Measurements from ENCODE around the gene DARS1.

- TF ChIP-seq, protein P1, sequence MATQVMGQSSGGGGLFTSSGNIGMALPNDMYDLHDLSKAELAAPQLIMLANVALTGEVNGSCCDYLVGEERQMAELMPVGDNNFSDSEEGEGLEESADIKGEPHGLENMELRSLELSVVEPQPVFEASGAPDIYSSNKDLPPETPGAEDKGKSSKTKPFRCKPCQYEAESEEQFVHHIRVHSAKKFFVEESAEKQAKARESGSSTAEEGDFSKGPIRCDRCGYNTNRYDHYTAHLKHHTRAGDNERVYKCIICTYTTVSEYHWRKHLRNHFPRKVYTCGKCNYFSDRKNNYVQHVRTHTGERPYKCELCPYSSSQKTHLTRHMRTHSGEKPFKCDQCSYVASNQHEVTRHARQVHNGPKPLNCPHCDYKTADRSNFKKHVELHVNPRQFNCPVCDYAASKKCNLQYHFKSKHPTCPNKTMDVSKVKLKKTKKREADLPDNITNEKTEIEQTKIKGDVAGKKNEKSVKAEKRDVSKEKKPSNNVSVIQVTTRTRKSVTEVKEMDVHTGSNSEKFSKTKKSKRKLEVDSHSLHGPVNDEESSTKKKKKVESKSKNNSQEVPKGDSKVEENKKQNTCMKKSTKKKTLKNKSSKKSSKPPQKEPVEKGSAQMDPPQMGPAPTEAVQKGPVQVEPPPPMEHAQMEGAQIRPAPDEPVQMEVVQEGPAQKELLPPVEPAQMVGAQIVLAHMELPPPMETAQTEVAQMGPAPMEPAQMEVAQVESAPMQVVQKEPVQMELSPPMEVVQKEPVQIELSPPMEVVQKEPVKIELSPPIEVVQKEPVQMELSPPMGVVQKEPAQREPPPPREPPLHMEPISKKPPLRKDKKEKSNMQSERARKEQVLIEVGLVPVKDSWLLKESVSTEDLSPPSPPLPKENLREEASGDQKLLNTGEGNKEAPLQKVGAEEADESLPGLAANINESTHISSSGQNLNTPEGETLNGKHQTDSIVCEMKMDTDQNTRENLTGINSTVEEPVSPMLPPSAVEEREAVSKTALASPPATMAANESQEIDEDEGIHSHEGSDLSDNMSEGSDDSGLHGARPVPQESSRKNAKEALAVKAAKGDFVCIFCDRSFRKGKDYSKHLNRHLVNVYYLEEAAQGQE (IDR thresholded peaks at IDR 0.05; ENCODE audit: low read depth, low read length) = no peak
- TF ChIP-seq, protein P2, sequence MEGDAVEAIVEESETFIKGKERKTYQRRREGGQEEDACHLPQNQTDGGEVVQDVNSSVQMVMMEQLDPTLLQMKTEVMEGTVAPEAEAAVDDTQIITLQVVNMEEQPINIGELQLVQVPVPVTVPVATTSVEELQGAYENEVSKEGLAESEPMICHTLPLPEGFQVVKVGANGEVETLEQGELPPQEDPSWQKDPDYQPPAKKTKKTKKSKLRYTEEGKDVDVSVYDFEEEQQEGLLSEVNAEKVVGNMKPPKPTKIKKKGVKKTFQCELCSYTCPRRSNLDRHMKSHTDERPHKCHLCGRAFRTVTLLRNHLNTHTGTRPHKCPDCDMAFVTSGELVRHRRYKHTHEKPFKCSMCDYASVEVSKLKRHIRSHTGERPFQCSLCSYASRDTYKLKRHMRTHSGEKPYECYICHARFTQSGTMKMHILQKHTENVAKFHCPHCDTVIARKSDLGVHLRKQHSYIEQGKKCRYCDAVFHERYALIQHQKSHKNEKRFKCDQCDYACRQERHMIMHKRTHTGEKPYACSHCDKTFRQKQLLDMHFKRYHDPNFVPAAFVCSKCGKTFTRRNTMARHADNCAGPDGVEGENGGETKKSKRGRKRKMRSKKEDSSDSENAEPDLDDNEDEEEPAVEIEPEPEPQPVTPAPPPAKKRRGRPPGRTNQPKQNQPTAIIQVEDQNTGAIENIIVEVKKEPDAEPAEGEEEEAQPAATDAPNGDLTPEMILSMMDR (IDR thresholded peaks at IDR 0.05) = no peak
Observed at GRCh38 chr2:135898234-135898786, 87.1 kb downstream of the DARS1 start.

All from SK-N-SH (cell line).